Fibroblast of lung (primary cell): Measurements from ENCODE around the gene TMEM52. TPM values are rescaled to one million over a fixed set of nuclear protein-coding genes. Genes with fewer than 3 reads are reported as not detected.

Source experiments
- DNase-seq, 2 donors: peaks; one replicate each; pipeline versions ENCODE4 v3.0.0 to v3.0.0-alpha.2; 2010; ENCODE audit warnings: low read depth in 2 of 2
- H2AFZ ChIP-seq: 2 replicates; pipeline ENCODE4 v1.5.1; 2012; ENCODE audit warnings: low read length, control low read depth, inconsistent platforms
- H3K27ac ChIP-seq: 2 replicates; pipeline ENCODE4 v1.5.1; 2011; ENCODE audit warnings: low read length, control low read depth; ENCODE audit not compliant: insufficient read depth
- H3K27me3 ChIP-seq: 2 replicates; pipeline ENCODE4 v1.5.1; 2011; ENCODE audit warnings: mild to moderate bottlenecking, low read length; ENCODE audit not compliant: control insufficient read depth, insufficient read depth
- H3K36me3 ChIP-seq: 2 replicates; pipeline ENCODE4 v1.5.1; 2011; ENCODE audit warnings: low read length; ENCODE audit not compliant: control insufficient read depth, insufficient read depth
- H3K4me1 ChIP-seq: 2 replicates; pipeline ENCODE4 v1.5.1; 2011; ENCODE audit warnings: low read length; ENCODE audit not compliant: control insufficient read depth, insufficient read depth; ENCODE audit errors: extremely low read depth
- H3K4me2 ChIP-seq: 2 replicates; pipeline ENCODE4 v1.5.1; 2011; ENCODE audit warnings: low read length, control low read depth; ENCODE audit not compliant: insufficient read depth; ENCODE audit errors: extremely low read depth
- H3K4me3 ChIP-seq, 4 experiments: fragments of 200-600 bp in 1 of 4; sonication (generic) in 1 of 4; replicated peaks in 1 of 4; 2 replicates each; pipeline ENCODE4 v1.5.1; 2011 to 2016; ENCODE audit warnings: low read length in 4 of 4, low read depth in 3 of 4, mild to moderate bottlenecking in 3 of 4, control low read depth in 2 of 4, inconsistent platforms in 1 of 4, mixed read lengths in 1 of 4; ENCODE audit not compliant: insufficient read depth in 1 of 4; ENCODE audit errors: control extremely low read depth in 1 of 4
- H3K79me2 ChIP-seq: 2 replicates; pipeline ENCODE4 v1.5.1; 2012; ENCODE audit warnings: mild to moderate bottlenecking, low read length, inconsistent platforms; ENCODE audit not compliant: control insufficient read depth, insufficient read depth
- H3K9ac ChIP-seq: 2 replicates; pipeline ENCODE4 v1.5.1; 2011; ENCODE audit warnings: mild to moderate bottlenecking, low read length, control low read depth; ENCODE audit not compliant: insufficient read depth
- H3K9me3 ChIP-seq: 2 replicates; pipeline ENCODE4 v1.5.1; 2012; ENCODE audit warnings: low read depth, low read length; ENCODE audit not compliant: control insufficient read depth, insufficient read depth
- H4K20me1 ChIP-seq: 2 replicates; pipeline ENCODE4 v1.5.1; 2011; ENCODE audit warnings: low read length; ENCODE audit not compliant: control insufficient read depth, insufficient read depth; ENCODE audit errors: extremely low read depth
- EZH2 ChIP-seq: IDR thresholded peaks from 2 replicates; pipeline ENCODE4 v1.5.1; 2012; ENCODE audit warnings: low read length, control low read depth, mild to moderate bottlenecking; ENCODE audit errors: missing control alignments
- polyA plus RNA-seq, 2 donors: library from polyadenylated mRNA; depleted of rRNA in 1 of 2; stranded (reverse) in 1 of 2; unstranded in 1 of 2; fragments of >200 nt; gene quantifications; 2 replicates each; pipeline ENCODE4 v1.2.1, GENCODE V29; 2011 to 2012; ENCODE audit warnings: missing spikeins in 1 of 2
- total RNA-seq: library from RNA; depleted of rRNA; stranded (reverse); fragments of >200 nt; gene quantifications from 2 replicates; pipeline ENCODE4 v1.2.1, GENCODE V29; 2014
- TF ChIP-seq, protein P1 (sequence below), 2 donors: IDR thresholded peaks in 1 of 2; conservative IDR thresholded peaks in 1 of 2; 1 replicate in 1 of 2; 2 replicates in 1 of 2; pipeline ENCODE4 v1.5.1; 2011 to 2012; ENCODE audit warnings: low read length in 2 of 2, control low read depth in 1 of 2, inconsistent platforms in 1 of 2, low read depth in 1 of 2, mild to moderate bottlenecking in 1 of 2

TMEM52 gene
- total and polyA plus RNA-seq, 2 donors (not counting 1 experiment from before 2014, with no cell fraction given) = 0.17 to 0.42 TPM

DNA sequence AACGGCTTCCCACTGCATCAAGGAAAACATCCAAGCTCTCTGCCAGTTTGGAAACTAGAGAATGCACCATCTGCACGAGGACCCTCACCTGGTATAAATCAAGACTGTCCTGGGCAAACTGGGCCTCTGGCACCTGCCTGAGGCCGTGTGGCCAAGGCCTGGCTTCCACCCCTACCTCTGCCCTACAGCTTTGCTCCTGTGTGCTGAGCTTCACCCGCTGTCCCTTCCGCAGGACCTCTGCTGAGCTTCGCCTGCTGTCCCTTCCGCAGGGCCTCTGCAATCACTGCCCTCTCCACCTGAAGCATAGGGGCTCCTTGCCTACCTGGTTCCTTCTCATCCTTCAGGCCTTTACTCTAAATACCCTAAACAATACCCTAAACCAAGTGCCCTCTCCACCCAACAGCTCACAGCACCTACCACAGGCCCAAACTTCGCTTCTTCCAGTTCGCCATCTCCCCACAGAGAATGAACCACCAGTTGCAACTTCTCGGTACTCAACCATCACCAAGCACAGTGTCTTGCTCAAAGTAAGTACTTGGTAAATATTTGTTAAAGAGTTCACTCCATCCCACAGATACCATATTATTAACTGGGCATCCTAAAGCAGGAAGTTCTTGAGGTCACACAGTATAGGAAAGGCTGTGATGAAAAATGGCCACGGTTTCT is 46.6 kb downstream of the TMEM52 start:
- Histone ChIP-seq H3K36me3 (peaks cover 10% of the 10 kb centered on the region), H3K27ac (no peak overlapping the region), H3K4me2 (no peak overlapping the region), H4K20me1 (peaks cover 22% of the 10 kb centered on the region), H2AFZ (no peak overlapping the region), H3K27me3 (no peaks in the 10 kb centered on the region), H3K4me1 (peaks cover 3% of the 10 kb centered on the region), H3K79me2 (peaks cover 97% of the 10 kb centered on the region), H3K9ac (no peak overlapping the region), H3K4me3 (no peak overlapping the region), H3K9me3 (no peaks in the 10 kb centered on the region)
- DNase-seq = no peak
- TF ChIP-seq, protein P1, sequence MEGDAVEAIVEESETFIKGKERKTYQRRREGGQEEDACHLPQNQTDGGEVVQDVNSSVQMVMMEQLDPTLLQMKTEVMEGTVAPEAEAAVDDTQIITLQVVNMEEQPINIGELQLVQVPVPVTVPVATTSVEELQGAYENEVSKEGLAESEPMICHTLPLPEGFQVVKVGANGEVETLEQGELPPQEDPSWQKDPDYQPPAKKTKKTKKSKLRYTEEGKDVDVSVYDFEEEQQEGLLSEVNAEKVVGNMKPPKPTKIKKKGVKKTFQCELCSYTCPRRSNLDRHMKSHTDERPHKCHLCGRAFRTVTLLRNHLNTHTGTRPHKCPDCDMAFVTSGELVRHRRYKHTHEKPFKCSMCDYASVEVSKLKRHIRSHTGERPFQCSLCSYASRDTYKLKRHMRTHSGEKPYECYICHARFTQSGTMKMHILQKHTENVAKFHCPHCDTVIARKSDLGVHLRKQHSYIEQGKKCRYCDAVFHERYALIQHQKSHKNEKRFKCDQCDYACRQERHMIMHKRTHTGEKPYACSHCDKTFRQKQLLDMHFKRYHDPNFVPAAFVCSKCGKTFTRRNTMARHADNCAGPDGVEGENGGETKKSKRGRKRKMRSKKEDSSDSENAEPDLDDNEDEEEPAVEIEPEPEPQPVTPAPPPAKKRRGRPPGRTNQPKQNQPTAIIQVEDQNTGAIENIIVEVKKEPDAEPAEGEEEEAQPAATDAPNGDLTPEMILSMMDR (conservative IDR thresholded peaks at IDR 0.05 in 1 of 2, IDR thresholded peaks at IDR 0.05 in 1 of 2; ENCODE audit: low read depth in 1 of 2, low read length in 2 of 2) = no peak
- TF ChIP-seq EZH2 = no peak

- H3K4me2 ChIP-seq = no peak overlapping the region
- H2AFZ ChIP-seq = no peak overlapping the region
- H3K27me3 ChIP-seq = no peaks in the 10 kb centered on the region
- H3K9me3 ChIP-seq = no peaks in the 10 kb centered on the region
- no peaks in the 10 kb centered on the region for H3K4me1 ChIP-seq
- H3K4me3 ChIP-seq = no peak overlapping the region
- H3K36me3 ChIP-seq = peaks cover 8% of the 10 kb centered on the region
- DNase-seq = no peak
- H3K79me2 ChIP-seq = peaks cover 97% of the 10 kb centered on the region
- no peak overlapping the region for H3K27ac ChIP-seq
- TF ChIP-seq EZH2 = no peak
- TF ChIP-seq, protein P1 (conservative IDR thresholded peaks at IDR 0.05 in 1 of 2, IDR thresholded peaks at IDR 0.05 in 1 of 2; ENCODE audit: low read depth in 1 of 2, low read length in 2 of 2) = no peak
- peaks cover 23% of the 10 kb centered on the region for H4K20me1 ChIP-seq
- no peak overlapping the region for H3K9ac ChIP-seq
Observed at GRCh38 chr1:1869469-1869868, 49.6 kb downstream of the TMEM52 start.

Other genes starting within 250 kb of the TMEM52 start
- 37.2 and 55.8 TPM in 2 replicates for gene SLC35E2B, start 226.5 kb downstream of the TMEM52 start, total RNA-seq
- 17.5 and 25.5 TPM in 2 replicates for gene SLC35E2B, start 226.5 kb downstream of the TMEM52 start, polyA plus RNA-seq
- gene CDK11A, start 194.9 kb downstream of the TMEM52 start, total RNA-seq = 10.5 and 14.2 TPM in 2 replicates
- 2.8 and 3.0 TPM in 2 replicates for gene CDK11A, start 194.9 kb downstream of the TMEM52 start, polyA plus RNA-seq
- 25.7 and 35.0 TPM in 2 replicates for gene NADK, start 140.8 kb downstream of the TMEM52 start, total RNA-seq
- gene NADK, start 140.8 kb downstream of the TMEM52 start, polyA plus RNA-seq = 32.7 and 40.2 TPM in 2 replicates
- gene GNB1, start 28.2 kb downstream of the TMEM52 start, total RNA-seq = 52.1 and 91.3 TPM in 2 replicates
- gene GNB1, start 28.2 kb downstream of the TMEM52 start, polyA plus RNA-seq = 485 and 746 TPM in 2 replicates
- gene CALML6, start 4.0 kb downstream of the TMEM52 start, total RNA-seq = under 0.01 and 0.17 TPM in 2 replicates
- gene CALML6, start 4.0 kb downstream of the TMEM52 start, polyA plus RNA-seq = 0.09 TPM in 1 of 2 replicates, not detected in the other
- 0.26 TPM in 1 of 2 replicates, not detected in the other for gene CFAP74, start 84.5 kb upstream of the TMEM52 start, total RNA-seq
- gene CFAP74, start 84.5 kb upstream of the TMEM52 start, polyA plus RNA-seq = not detected in 2 replicates
- not detected in 2 replicates for gene GABRD, start 100.1 kb upstream of the TMEM52 start, total RNA-seq
- gene GABRD, start 100.1 kb upstream of the TMEM52 start, polyA plus RNA-seq = not detected in 2 replicates
- gene PRKCZ, start 131.1 kb upstream of the TMEM52 start, total RNA-seq = 2.0 and 2.3 TPM in 2 replicates
- gene PRKCZ, start 131.1 kb upstream of the TMEM52 start, polyA plus RNA-seq = 1.3 and 1.6 TPM in 2 replicates